ENCODE results near the gene GAS7.

Gene GAS7

GRCh38 chr17:9874722-9875121 lies 323.7 kb downstream of the GAS7 start:
- no peak for DNase-seq

- no peak for DNase-seq
These were observed 325.6 kb downstream of the GAS7 start for GRCh38 chr17:9872852-9873251.

- no peak for DNase-seq
These were observed 329.9 kb downstream of the GAS7 start for GRCh38 chr17:9868552-9868951.

- no peak for DNase-seq
These were observed 332.8 kb downstream of the GAS7 start for GRCh38 chr17:9865586-9865985.

GRCh38 chr17:9862949-9863348 lies 335.5 kb downstream of the GAS7 start:
- no peak for DNase-seq

- DNase-seq, result no peak
These were observed 336.2 kb downstream of the GAS7 start for GRCh38 chr17:9862220-9862619.

- no peak for DNase-seq
These were observed 337.6 kb downstream of the GAS7 start for GRCh38 chr17:9860851-9861250.
